GM23248 (cell line): ENCODE measurements around the gene TRAPPC2L. TPM values are rescaled to one million over a fixed set of nuclear protein-coding genes. Genes with fewer than 3 reads are reported as not detected.

Experiments
- DNase-seq: peaks from one replicate; pipeline ENCODE4 v3.0.0-alpha.2; 2015
- H2AFZ ChIP-seq: fragments of 200-600 bp; sonication (generic); 2 replicates; pipeline ENCODE4 v1.6.1; 2016; ENCODE audit warnings: antibody characterized with exemption
- H3F3A ChIP-seq: fragments of 200-600 bp; sonication (generic); 2 replicates; pipeline ENCODE4 v1.6.1; 2016; ENCODE audit warnings: mild to moderate bottlenecking, antibody characterized with exemption, mixed run types; ENCODE audit not compliant: insufficient read depth
- H3K27ac ChIP-seq: fragments of 200-600 bp; sonication (generic); 2 replicates; pipeline ENCODE4 v1.5.1; 2016; ENCODE audit warnings: mild to moderate bottlenecking
- H3K27me3 ChIP-seq: fragments of 200-600 bp; sonication (generic); replicated peaks from 2 replicates; pipeline ENCODE4 v1.6.1; 2016; ENCODE audit warnings: mild to moderate bottlenecking; ENCODE audit not compliant: insufficient read depth
- H3K36me3 ChIP-seq: fragments of 200-600 bp; sonication (generic); 2 replicates; pipeline ENCODE4 v1.6.1; 2016; ENCODE audit warnings: low read depth, mild to moderate bottlenecking
- H3K4me1 ChIP-seq: fragments of 200-600 bp; sonication (generic); 2 replicates; pipeline ENCODE4 v1.6.1; 2016; ENCODE audit warnings: mild to moderate bottlenecking; ENCODE audit not compliant: insufficient read depth
- H3K4me2 ChIP-seq: fragments of 200-600 bp; sonication (generic); one replicate; pipeline ENCODE4 v1.6.1; 2016; ENCODE audit warnings: mild to moderate bottlenecking; ENCODE audit not compliant: unreplicated experiment
- H3K4me3 ChIP-seq: fragments of 200-600 bp; sonication (generic); 2 replicates; pipeline ENCODE4 v1.5.1; 2016; ENCODE audit warnings: mild to moderate bottlenecking
- H3K79me2 ChIP-seq: fragments of 200-600 bp; sonication (generic); 2 replicates; pipeline ENCODE4 v1.6.1; 2016; ENCODE audit warnings: mild to moderate bottlenecking; ENCODE audit not compliant: insufficient read depth
- H3K9ac ChIP-seq: fragments of 200-600 bp; sonication (generic); 2 replicates; pipeline ENCODE4 v1.6.1; 2016; ENCODE audit warnings: mild to moderate bottlenecking
- H3K9me2 ChIP-seq: fragments of 200-600 bp; sonication (generic); 2 replicates; pipeline ENCODE4 v1.6.1; 2016; ENCODE audit warnings: mixed run types, mild to moderate bottlenecking, moderate library complexity; ENCODE audit not compliant: insufficient read depth
- H3K9me3 ChIP-seq: fragments of 200-600 bp; sonication (generic); one replicate; pipeline ENCODE4 v1.6.1; 2017; ENCODE audit warnings: low read depth
- H4K20me1 ChIP-seq: fragments of 200-600 bp; sonication (generic); 2 replicates; pipeline ENCODE4 v1.6.0; 2016; ENCODE audit not compliant: insufficient read depth
- EZH2 ChIP-seq: fragments of 200-600 bp; sonication (generic); IDR thresholded peaks from 2 replicates; pipeline ENCODE4 v1.6.1; 2018; ENCODE audit warnings: antibody characterized with exemption, mild to moderate bottlenecking; ENCODE audit not compliant: insufficient read depth, poor library complexity, severe bottlenecking
- EZH2phosphoT487 ChIP-seq: fragments of 200-600 bp; sonication (generic); IDR thresholded peaks from 2 replicates; pipeline ENCODE4 v1.6.1; 2018; ENCODE audit warnings: antibody characterized with exemption, moderate library complexity, mild to moderate bottlenecking, low read depth; ENCODE audit not compliant: insufficient read depth
- WGBS, 2 experiments: methylation state at CpG; one replicate each; pipeline ENCODE4 v1.1.6; 2015 to 2017; ENCODE audit warnings: low lambda C conversion rate in 2 of 2, low coverage in 1 of 2; ENCODE audit errors: missing lambda C conversion rate in 2 of 2; 5-methylcytosine and 5-hydroxymethylcytosine counted together
- in situ Hi-C: fragments of 300-500 bp; cut with MboI; formaldehyde crosslinking; loops from 2 replicates; pipeline ENCODE4 v1.15.0; 2020
- polyA plus RNA-seq: library from polyadenylated mRNA; unstranded; fragments of >200 nt; fragmentation: Nextera tagmentation; extraction: Ambion mirVana; gene quantifications from 2 replicates; pipeline ENCODE4 v1.2.1, GENCODE V29; 2016
- total RNA-seq: library from RNA; depleted of rRNA; stranded (reverse); fragments of >200 nt; shearing (Covaris generic); gene quantifications from 2 replicates; pipeline ENCODE4 v1.2.3, GENCODE V29; 2014

Gene TRAPPC2L
- total and polyA plus RNA-seq, 2 experiments from 2014 or later = 18.7 to 83.2 TPM

- Histone ChIP-seq H3K36me3 (no peaks in the 10 kb centered on the region), H3K27ac (no peak overlapping the region), H3K4me2 (no peak overlapping the region), H3K79me2 (no peaks in the 10 kb centered on the region), H3K27me3 (no peaks in the 10 kb centered on the region), H3K4me1 (no peaks in the 10 kb centered on the region), H3K9ac (no peak overlapping the region), H3K4me3 (no peak overlapping the region), H3F3A (no peaks in the 10 kb centered on the region), H3K9me3 (no peaks in the 10 kb centered on the region), H3K9me2 (no peaks in the 10 kb centered on the region), H4K20me1 (no peaks in the 10 kb centered on the region), H2AFZ (no peak overlapping the region)
- no peak for TF ChIP-seq EZH2
- TF ChIP-seq EZH2phosphoT487 = no peak
- WGBS, 2 experiments = 83 to 85% methylated on average over 19 to 20 of the region's 20 CpGs
- DNase-seq = no peak
- in situ Hi-C loops = no loop called here
These were observed 21.4 kb downstream of the TRAPPC2L start for GRCh38 chr16:88878356-88878755.

GRCh38 chr16:88878967-88879787 is 22.2 kb downstream of the TRAPPC2L start:
- no peaks in the 10 kb centered on the region for H4K20me1 ChIP-seq
- H2AFZ ChIP-seq = no peak overlapping the region
- no peaks in the 10 kb centered on the region for H3F3A ChIP-seq
- in situ Hi-C loops = no loop called here
- H3K4me2 ChIP-seq = no peak overlapping the region
- no peaks in the 10 kb centered on the region for H3K9me2 ChIP-seq
- H3K27me3 ChIP-seq = no peaks in the 10 kb centered on the region
- no peaks in the 10 kb centered on the region for H3K4me1 ChIP-seq
- H3K9me3 ChIP-seq = no peaks in the 10 kb centered on the region
- no peak for DNase-seq
- H3K9ac ChIP-seq = no peak overlapping the region
- H3K79me2 ChIP-seq = no peaks in the 10 kb centered on the region
- H3K36me3 ChIP-seq = no peaks in the 10 kb centered on the region
- WGBS, 2 experiments = 84 to 87% methylated on average over 29 to 45 of the region's 45 CpGs
- H3K27ac ChIP-seq = no peak overlapping the region
- TF ChIP-seq EZH2phosphoT487 (no peak), EZH2 (no peak)
- H3K4me3 ChIP-seq = no peak overlapping the region

GRCh38 chr16:88879788-88880055 is 22.8 kb downstream of the TRAPPC2L start:
- H3K9me3 ChIP-seq = no peaks in the 10 kb centered on the region
- H3K9me2 ChIP-seq = no peaks in the 10 kb centered on the region
- H2AFZ ChIP-seq = no peak overlapping the region
- in situ Hi-C loops = no loop called here
- 78 to 83% methylated on average over 7 to 11 of the region's 11 CpGs for WGBS, 2 experiments
- no peak overlapping the region for H3K9ac ChIP-seq
- no peaks in the 10 kb centered on the region for H3K27me3 ChIP-seq
- H3K4me1 ChIP-seq = no peaks in the 10 kb centered on the region
- H3K36me3 ChIP-seq = no peaks in the 10 kb centered on the region
- H3K27ac ChIP-seq = no peak overlapping the region
- no peaks in the 10 kb centered on the region for H3F3A ChIP-seq
- DNase-seq = no peak
- H3K4me2 ChIP-seq = no peak overlapping the region
- H3K79me2 ChIP-seq = no peaks in the 10 kb centered on the region
- no peaks in the 10 kb centered on the region for H4K20me1 ChIP-seq
- H3K4me3 ChIP-seq = no peak overlapping the region
- no peak for TF ChIP-seq EZH2
- TF ChIP-seq EZH2phosphoT487 = no peak

- no peak overlapping the region for H3K27ac ChIP-seq
- H3K4me3 ChIP-seq = no peak overlapping the region
- H3K4me2 ChIP-seq = no peak overlapping the region
- DNase-seq = no peak
- no peaks in the 10 kb centered on the region for H3K36me3 ChIP-seq
- no peaks in the 10 kb centered on the region for H3K79me2 ChIP-seq
- H3K9me2 ChIP-seq = no peaks in the 10 kb centered on the region
- H2AFZ ChIP-seq = no peak overlapping the region
- WGBS, 2 experiments = 87 to 88% methylated on average over 34 to 35 of the region's 36 CpGs
- no peaks in the 10 kb centered on the region for H3K27me3 ChIP-seq
- H3K4me1 ChIP-seq = no peaks in the 10 kb centered on the region
- no peaks in the 10 kb centered on the region for H3F3A ChIP-seq
- no peaks in the 10 kb centered on the region for H3K9me3 ChIP-seq
- in situ Hi-C loops = no loop called here
- no peak for TF ChIP-seq EZH2
- TF ChIP-seq EZH2phosphoT487 = no peak
- H3K9ac ChIP-seq = no peak overlapping the region
- no peaks in the 10 kb centered on the region for H4K20me1 ChIP-seq
These were observed 23.5 kb downstream of the TRAPPC2L start for GRCh38 chr16:88880226-88881006.
